ENCODE data around the gene TAF4. TPM values are rescaled to one million over a fixed set of nuclear protein-coding genes. Genes with fewer than 3 reads are reported as not detected.

The TAF4 gene, protein sequence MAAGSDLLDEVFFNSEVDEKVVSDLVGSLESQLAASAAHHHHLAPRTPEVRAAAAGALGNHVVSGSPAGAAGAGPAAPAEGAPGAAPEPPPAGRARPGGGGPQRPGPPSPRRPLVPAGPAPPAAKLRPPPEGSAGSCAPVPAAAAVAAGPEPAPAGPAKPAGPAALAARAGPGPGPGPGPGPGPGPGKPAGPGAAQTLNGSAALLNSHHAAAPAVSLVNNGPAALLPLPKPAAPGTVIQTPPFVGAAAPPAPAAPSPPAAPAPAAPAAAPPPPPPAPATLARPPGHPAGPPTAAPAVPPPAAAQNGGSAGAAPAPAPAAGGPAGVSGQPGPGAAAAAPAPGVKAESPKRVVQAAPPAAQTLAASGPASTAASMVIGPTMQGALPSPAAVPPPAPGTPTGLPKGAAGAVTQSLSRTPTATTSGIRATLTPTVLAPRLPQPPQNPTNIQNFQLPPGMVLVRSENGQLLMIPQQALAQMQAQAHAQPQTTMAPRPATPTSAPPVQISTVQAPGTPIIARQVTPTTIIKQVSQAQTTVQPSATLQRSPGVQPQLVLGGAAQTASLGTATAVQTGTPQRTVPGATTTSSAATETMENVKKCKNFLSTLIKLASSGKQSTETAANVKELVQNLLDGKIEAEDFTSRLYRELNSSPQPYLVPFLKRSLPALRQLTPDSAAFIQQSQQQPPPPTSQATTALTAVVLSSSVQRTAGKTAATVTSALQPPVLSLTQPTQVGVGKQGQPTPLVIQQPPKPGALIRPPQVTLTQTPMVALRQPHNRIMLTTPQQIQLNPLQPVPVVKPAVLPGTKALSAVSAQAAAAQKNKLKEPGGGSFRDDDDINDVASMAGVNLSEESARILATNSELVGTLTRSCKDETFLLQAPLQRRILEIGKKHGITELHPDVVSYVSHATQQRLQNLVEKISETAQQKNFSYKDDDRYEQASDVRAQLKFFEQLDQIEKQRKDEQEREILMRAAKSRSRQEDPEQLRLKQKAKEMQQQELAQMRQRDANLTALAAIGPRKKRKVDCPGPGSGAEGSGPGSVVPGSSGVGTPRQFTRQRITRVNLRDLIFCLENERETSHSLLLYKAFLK
- 10 to 100 TPM; 10.4 to 11.0 TPM for total RNA-seq

DNA sequence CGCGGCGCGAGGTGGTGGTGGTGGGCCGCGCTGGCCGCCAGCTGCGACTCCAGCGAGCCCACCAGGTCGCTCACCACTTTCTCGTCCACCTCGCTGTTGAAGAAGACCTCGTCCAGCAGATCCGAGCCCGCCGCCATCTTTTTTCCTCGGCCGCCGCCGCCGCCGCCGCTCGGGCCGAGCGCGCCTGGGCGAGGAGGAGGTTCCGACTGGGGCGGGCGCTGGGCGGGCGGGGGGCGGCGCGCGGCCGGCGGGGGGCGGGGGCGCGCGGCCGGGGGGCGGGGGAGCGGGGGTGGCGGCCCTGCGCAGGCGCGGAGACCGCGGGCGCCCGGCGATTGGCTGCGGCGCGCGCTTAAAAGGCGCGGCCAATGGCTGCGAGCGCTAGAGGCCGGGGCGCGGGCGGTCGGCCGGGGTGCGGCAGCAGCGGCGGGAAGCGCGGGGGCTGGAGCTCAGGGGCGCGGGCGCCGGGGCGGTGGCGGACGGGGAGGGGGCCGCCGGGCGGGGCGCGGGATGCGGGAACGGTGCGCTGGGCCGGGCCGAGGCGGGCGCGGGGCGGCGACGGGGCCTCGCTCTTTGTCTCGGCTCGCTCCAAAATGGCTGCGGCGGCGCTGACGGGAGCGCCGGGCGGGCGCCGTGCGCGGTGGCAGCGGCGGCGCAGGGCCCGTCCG lies at the start of gene TAF4:
Gene TAF4 (minus strand): TSS at position 208 of the 665 bp plus-strand sequence. CDS start 71 bp downstream, at position 137.
- peak; percentile 75 for ATAC-seq (ENCODE audit: insufficient number of reproducible peaks, low FRiP score, low read depth)
- Histone ChIP-seq H3K27ac (peak within 1 kb of the TSS; percentile 83 to 91), H3K4me3 (peak within 1 kb of the TSS; percentile 81), H3K27me3 (replicated peaks; ENCODE audit: insufficient read depth) (no peaks in the 10 kb centered on the region), H3K36me3 (no peaks in the 10 kb centered on the region), H3K9me3 (no peaks in the 10 kb centered on the region), H3K4me1 (ENCODE audit: control insufficient read depth in 1 of 2, low read depth in 2 of 2) (peaks cover 21 to 36% of the 10 kb centered on the region in 2 donors)
- DNase-seq (ENCODE audit: low spot score): no peak
- TF ChIP-seq, protein P1, sequence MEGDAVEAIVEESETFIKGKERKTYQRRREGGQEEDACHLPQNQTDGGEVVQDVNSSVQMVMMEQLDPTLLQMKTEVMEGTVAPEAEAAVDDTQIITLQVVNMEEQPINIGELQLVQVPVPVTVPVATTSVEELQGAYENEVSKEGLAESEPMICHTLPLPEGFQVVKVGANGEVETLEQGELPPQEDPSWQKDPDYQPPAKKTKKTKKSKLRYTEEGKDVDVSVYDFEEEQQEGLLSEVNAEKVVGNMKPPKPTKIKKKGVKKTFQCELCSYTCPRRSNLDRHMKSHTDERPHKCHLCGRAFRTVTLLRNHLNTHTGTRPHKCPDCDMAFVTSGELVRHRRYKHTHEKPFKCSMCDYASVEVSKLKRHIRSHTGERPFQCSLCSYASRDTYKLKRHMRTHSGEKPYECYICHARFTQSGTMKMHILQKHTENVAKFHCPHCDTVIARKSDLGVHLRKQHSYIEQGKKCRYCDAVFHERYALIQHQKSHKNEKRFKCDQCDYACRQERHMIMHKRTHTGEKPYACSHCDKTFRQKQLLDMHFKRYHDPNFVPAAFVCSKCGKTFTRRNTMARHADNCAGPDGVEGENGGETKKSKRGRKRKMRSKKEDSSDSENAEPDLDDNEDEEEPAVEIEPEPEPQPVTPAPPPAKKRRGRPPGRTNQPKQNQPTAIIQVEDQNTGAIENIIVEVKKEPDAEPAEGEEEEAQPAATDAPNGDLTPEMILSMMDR (IDR thresholded peaks at IDR 0.05): no peak

DNA sequence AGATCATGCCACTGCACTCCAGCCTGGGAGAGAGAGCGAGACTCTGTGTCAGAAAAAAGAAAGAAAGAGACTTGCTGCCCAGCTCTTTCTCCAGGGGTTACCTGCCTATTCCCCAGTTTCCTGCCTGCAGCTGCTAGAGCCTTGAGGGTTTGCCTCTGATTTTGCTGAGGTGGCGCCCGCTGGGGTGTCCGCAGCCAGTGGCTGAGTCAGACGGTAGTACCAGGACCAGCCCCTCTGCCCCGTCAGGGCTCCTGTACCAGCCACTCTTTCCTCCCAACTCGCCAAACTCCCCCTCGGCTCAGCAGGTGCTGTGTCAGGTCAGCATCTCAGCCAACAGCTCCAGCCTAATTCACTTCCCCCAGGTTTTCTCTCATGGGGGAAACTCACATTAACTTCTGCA lies 49.2 kb upstream of the TAF4 start:
- TF ChIP-seq, protein P1 (IDR thresholded peaks at IDR 0.05): no peak
- Histone ChIP-seq H3K9me3 (peaks cover 24% of the 10 kb centered on the region), H3K27ac (no peak overlapping the region), H3K4me1 (ENCODE audit: control insufficient read depth in 1 of 2, low read depth in 2 of 2) (peaks cover 3 to 9% of the 10 kb centered on the region in 2 donors), H3K36me3 (no peaks in the 10 kb centered on the region), H3K4me3 (no peak overlapping the region), H3K27me3 (replicated peaks; ENCODE audit: insufficient read depth) (no peaks in the 10 kb centered on the region)
- DNase-seq (ENCODE audit: low spot score): no peak
- ATAC-seq (ENCODE audit: insufficient number of reproducible peaks, low FRiP score, low read depth): no peak

DNA sequence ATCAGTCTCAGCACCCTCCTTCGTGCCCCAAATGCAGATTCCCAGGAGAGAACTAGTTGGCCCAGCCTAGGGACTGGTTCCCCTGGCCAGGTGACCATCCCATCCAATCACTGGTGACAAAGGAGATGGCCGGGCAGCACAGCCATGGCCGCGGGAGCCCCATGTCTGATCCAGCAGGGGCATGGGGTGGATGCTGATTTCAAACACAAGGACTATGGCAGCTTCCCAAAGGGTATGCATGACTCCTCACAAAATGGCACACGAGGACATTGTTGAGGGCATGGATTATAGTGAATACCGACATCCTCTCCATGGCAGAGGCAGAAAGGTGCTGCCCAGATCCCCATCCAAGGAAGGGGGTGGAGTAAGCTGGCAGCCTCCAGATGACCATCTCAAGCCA lies 46.7 kb upstream of the TAF4 start:
- ATAC-seq (ENCODE audit: insufficient number of reproducible peaks, low FRiP score, low read depth) (no peak), DNase-seq (ENCODE audit: low spot score) (no peak)
- no peaks in the 10 kb centered on the region for H3K36me3 ChIP-seq
- TF ChIP-seq, protein P1 (IDR thresholded peaks at IDR 0.05): no peak
- H3K4me3 ChIP-seq: no peak overlapping the region
- H3K4me1 ChIP-seq (ENCODE audit: control insufficient read depth in 1 of 2, low read depth in 2 of 2): no peaks in the 10 kb centered on the region
- peaks cover 48% of the 10 kb centered on the region for H3K9me3 ChIP-seq
- no peak overlapping the region for H3K27ac ChIP-seq
- H3K27me3 ChIP-seq (replicated peaks; ENCODE audit: insufficient read depth): no peaks in the 10 kb centered on the region

DNA sequence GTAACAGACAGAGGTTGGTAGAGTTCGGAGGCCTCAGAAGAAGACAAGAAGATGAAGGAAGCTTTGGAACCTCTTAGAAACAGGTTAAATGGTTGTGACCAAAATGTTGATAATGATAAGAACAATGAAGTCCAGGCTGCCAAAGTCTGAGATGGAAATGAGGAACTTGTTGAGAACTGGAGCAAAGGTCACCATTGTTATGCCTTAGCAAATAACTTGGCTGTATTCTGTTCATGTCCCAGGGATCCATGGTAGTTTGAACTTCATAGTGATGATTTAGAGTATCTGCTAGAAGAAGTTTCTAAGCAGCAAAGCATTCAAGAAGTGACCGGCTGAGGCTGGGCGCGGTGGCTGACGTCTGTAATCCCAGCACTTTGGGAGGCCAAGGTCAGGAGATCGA lies 45.5 kb upstream of the TAF4 start:
- Histone ChIP-seq H3K36me3 (no peaks in the 10 kb centered on the region), H3K4me1 (ENCODE audit: control insufficient read depth in 1 of 2, low read depth in 2 of 2) (no peaks in the 10 kb centered on the region), H3K4me3 (no peak overlapping the region), H3K27ac (no peak overlapping the region), H3K9me3 (peaks cover 54% of the 10 kb centered on the region), H3K27me3 (replicated peaks; ENCODE audit: insufficient read depth) (no peaks in the 10 kb centered on the region)
- TF ChIP-seq, protein P1 (IDR thresholded peaks at IDR 0.05): no peak
- ATAC-seq (ENCODE audit: insufficient number of reproducible peaks, low FRiP score, low read depth): no peak
- no peak for DNase-seq (ENCODE audit: low spot score)
